IPS-11a (cell line): ENCODE data around the gene PLEKHA7.
"Not testable (repeated sequence)": the region's sequence is repeated elsewhere in the genome, so short reads cannot be mapped to it uniquely, and the experiment has no call there.

ENCODE experiments used
- H3K4me3 ChIP-seq: one replicate; pipeline ENCODE4 v1.5.1; 2013; ENCODE audit warnings: low read depth, low read length, control low read depth

The PLEKHA7 gene

DNA sequence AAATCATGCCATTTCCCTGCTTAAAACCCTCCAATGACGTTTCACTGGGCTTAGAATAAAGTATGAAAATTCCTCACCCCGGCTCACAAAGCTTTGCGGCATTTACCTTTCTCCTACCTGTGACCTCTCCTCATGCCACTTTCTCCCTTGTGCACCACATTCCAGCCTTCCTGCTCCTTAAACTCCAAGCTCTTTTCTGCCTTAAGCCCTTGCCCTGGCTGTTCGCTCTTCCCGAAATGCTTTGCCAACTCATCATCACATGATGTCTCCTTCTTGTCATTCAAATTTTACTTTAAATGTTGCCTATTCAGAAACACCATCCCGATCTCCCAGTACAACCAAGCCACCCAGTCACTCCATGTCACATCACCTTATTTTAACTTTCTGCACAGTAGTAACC is 2.0 kb downstream of the PLEKHA7 start:
- H3K4me3 ChIP-seq = no peak overlapping the region

DNA sequence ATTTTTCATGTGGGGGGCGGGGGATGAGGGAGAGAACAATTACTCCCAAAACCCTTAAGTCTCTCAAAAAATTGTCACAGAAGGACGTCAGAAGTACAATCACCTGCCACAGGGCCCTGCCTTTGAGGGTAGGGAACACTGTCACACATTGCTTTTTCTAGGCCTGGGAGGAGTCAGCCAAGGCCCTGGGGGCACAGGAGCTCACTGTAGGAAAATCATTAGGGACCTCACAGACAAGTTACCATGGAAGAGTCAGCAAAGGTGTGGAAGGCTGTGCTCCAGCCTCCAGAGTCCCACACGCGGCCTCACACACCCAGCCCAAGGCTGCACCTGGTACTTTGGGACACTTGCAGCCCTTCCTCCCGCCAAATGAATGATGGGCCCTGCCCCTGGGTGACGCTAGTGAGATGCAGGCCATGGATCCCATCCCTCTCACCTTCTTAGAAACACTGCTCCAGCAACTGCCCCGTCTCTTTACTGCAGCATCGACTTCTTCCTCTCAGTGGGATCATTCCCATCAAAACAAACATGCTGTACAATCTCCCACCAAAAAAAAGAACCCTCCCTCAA is 3.3 kb downstream of the PLEKHA7 start:
- H3K4me3 ChIP-seq = no peak overlapping the region

DNA sequence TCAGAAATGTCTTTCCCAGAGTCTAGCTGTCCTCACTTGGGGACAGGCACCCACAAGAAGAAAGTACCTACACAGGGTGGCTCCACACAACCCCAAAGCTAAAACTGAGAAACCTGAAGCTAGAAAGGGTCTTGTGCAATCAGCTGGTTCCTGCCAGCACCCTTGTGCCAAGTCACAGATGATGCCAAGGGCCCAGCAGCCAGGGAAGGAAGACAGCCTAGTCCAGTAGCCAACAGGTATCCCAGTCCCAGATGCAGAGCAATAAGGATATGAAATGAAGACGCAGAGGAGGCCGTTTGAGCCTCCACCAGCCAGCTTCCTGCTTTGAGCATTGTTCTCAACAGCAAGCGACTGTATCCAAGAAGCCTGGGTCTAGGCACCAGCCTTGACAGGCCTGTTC is 6.1 kb downstream of the PLEKHA7 start:
- H3K4me3 ChIP-seq = no peak overlapping the region

DNA sequence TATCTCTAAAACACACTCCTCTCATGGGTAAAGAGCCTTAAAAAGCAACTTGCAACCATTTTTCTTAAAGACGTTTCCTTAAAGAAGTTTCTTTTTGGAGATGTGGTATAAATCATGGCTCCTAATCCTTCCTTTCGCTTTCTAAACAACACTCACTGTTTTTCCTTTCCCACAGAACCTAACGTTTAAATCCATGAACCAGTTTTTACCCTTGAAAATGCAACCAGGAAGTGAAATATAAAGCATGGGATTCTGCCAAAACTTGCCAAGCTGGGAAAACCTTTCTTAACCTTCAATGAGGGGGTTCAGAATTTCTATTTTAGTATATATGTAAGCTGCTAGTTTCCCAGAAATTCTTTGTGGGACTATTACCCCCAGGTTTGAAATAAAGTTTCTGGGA is 8.6 kb downstream of the PLEKHA7 start:
- H3K4me3 ChIP-seq = no peak overlapping the region

- H3K4me3 ChIP-seq = no peak overlapping the region
Observed at GRCh38 chr11:17004486-17005148, 9.6 kb downstream of the PLEKHA7 start.

DNA sequence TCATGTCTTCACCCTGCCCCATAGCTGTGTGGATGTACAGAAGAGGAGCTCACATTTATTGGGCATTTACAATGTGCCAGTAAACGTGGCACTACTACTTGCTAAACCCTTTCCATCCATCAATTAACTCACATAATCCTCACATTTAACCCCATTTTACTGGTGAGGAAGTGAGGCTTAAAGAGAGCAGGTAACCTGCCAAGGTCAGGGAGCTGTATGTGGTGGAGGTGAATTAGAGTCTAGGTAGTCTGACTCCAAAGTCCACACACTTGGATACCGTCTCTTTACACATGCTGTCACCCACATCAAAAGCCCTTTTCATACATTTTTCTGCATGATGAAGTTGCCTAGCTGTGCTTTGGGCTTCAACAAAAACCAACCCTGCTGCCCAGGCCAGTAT is 10.8 kb downstream of the PLEKHA7 start:
- no peak overlapping the region for H3K4me3 ChIP-seq

DNA sequence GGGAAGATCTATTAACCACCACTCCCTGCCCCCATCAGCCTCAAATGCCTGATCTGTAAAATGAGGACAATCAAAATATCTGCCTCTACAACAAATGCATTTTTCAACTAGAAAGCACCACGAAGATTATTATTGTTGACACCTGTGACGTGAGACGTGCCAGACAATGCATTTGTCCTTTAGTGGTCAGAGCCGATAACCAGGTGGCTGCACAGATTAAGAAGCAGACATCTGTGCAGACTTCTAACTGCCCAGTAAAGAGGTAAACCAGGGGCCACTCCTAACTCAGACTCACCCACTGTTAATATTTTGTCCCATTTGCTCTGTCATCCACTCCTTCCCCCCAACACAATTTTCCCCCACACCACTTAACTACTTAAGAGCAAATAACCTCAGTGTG is 11.7 kb downstream of the PLEKHA7 start:
- no peak overlapping the region for H3K4me3 ChIP-seq

GRCh38 chr11:17001806-17002205 is 12.4 kb downstream of the PLEKHA7 start:
- H3K4me3 ChIP-seq = no peak overlapping the region

- no peak overlapping the region for H3K4me3 ChIP-seq
Observed at GRCh38 chr11:17000987-17001386, 13.2 kb downstream of the PLEKHA7 start.

DNA sequence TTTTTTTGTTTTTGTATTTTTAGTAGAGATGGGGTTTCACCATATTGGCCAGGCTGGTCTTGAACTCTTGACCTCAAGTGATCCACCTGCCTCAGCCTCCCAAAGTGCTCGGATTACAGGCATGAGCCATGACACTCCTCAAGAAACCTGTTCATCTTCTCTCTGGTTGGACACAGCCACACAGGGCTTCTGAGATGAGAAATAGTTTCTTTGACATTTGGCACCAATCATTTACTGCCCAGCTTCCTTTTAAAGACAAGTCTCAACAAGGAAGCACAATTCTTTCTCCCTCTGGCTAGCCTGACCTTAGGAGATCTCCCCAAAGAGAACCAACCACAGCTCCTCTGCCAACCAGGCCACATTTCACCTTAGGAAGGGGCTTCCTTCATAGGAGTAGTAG is 14.0 kb downstream of the PLEKHA7 start:
- not testable (repeated sequence) for H3K4me3 ChIP-seq

GRCh38 chr11:16999116-16999515 is 15.1 kb downstream of the PLEKHA7 start:
- no peak overlapping the region for H3K4me3 ChIP-seq

DNA sequence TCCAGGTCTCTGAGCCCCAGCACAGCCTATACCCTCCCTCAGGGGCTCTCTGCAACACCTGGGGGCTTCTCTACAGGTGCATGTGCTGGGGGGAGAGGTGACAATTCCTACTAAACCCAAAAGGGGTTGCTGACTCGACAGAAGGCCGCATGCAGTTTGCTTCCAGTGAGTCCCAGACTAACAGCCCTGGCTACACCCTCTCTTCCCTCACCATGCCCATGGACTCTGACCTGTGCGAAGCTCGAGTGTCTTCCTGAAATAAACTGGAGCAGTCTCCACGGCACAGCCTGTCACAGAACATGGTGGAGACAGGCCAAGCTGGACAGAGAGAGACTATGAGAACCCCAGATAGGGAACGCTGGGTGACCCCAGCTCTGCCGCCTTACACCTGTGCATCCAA is 16.6 kb downstream of the PLEKHA7 start:
- no peak overlapping the region for H3K4me3 ChIP-seq

- H3K4me3 ChIP-seq = no peak overlapping the region
Observed at GRCh38 chr11:16993495-16993894, 20.7 kb downstream of the PLEKHA7 start.

GRCh38 chr11:16992846-16993245 is 21.4 kb downstream of the PLEKHA7 start:
- H3K4me3 ChIP-seq = no peak overlapping the region

DNA sequence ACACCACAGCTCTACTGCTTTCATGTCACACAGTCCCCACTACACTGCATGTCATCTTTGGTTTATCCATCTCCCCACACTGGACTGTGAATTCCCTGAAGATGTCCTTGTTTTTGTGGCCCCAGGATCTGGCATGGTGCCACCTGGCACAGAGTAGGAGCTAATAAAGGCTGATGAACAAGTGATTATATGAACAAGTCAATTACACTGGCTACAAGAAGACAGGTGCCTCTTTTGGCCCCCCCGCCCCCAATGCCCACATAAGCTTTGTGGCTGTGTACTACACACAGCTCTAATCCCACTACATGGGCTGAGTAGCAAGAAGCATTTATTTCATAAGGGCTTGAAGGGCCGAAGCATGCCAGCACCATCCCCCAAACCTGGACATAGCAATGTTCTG is 24.7 kb downstream of the PLEKHA7 start:
- H3K4me3 ChIP-seq = no peak overlapping the region

DNA sequence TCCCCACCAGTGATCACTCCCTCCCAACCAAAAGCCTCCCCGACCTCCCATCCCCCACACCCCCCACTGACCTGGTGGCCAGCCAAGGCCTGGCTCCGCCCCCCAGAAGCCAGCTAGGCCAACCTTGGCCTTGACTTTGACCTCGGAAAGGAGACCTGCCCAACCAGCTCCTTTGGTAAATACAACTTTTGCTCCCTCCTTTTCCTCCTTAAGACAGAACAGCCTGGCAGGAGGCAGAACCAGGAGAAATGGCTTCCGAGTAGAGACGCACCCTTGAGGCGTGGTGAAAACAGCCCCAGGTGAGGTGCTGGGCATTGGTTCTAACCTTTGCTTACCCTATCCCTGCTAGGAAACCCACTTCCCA is 27.0 kb downstream of the PLEKHA7 start:
- H3K4me3 ChIP-seq = no peak overlapping the region

DNA sequence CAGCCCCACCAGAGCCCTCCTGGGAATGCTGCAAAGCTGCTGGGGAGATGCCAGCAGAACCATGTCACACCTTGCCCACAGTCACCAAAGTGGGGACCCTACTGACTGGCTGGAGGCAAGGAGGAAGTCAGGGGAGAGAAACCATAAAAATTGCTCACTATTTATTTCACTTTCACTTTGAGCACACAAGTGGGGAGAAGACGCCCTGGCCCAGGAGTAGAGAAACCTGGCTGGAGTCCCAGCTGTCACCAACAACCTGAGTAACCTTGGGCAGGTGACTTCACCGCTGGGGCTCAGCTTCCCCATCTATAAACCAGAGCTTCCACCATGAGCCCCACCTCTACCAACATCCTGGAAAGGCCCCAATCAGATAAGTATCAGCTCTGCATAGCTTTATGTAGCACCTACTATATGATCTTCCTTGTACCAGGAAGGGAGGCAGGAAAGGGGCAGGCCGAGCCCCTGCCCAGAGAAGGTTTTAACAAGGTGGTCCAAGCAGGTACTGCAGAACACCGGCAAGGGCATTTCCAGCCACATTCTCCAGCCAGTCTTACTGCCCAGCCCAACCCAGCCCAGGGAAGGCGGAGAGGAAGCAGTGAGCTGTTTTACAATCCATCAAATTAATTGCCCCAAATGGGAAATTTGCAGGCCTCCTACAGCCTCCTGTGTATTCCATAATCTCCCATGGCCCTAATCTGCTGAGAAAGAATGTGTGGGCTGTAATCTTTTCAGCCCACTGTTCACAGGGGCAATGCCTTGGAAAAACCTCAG is 27.6 kb downstream of the PLEKHA7 start:
- no peak overlapping the region for H3K4me3 ChIP-seq

DNA sequence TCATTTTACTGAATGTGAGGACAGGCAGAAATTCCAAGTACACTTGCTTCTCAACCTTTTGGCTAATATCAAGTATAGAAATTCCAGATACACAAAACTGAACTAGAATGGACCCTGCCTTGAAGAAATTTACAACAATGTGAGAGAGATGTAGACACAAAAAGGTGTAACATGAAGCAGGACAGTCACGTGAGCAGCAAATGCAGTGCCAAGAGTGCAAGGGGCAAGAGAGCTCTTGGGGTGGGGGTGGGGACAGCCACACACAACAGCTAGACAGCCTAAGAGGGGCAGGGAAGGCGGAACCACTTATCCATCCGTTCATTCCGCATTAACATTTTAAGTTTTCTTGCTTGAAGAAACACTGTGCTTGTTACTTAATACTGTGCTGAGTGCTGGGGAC is 28.9 kb downstream of the PLEKHA7 start:
- H3K4me3 ChIP-seq = no peak overlapping the region

DNA sequence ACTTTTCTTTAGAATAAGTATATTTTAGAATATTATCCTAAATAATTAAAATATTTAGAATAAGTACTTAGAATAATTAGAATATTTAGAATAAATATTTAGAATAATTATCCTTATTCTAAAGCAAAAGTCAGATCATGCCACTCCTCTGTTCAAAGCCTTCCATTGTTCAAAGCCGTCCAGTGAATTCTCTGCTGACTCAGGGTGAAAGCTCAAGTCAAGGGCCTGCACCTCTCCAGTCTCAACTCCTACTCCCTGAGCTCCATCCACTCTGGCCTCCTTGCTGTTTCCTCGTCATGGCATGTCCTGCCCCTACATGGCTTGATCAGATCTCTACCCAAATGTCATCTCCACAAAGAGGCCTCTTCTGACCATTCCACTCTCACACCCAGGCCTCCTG is 30.0 kb downstream of the PLEKHA7 start:
- no peak overlapping the region for H3K4me3 ChIP-seq

DNA sequence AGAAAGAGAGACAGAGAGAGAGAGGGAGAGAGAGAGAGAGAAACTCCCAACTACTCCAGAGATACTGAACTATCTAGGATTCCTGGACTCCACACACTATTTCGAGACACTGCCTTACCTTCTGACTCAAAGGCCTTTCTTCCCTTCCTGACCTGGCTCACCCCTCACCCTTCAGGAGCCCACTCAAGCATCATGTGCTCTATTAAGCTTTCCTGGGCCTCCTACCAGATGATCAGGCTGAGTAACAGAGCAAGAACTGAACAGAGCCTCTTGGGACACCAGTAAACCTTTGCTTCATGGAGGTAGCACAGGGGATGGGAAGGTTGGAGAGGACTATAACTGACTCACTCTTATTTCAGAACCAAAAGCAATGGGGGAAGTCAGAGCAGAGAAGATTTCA is 31.4 kb downstream of the PLEKHA7 start:
- no peak overlapping the region for H3K4me3 ChIP-seq

DNA sequence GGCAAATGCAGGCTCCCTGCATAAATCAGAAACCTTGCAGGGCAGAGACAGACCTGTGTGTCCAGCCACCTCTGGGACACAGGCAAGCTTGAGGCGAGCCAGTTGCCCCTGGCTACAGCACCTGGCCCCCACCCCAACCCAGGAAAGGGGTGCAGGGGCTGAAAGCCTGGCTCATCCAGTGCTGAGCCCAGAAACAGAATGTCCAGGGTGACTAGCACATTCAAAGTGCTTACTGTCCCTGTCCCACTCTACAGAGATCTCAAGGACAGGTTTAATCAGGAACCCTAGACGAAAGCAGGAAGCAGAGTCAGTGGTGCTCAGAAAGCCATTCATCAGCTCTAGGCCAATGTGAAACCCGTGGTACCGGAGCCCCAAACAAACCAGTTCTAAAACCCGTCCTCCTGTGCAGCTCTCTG is 31.9 kb downstream of the PLEKHA7 start:
- H3K4me3 ChIP-seq = no peak overlapping the region

DNA sequence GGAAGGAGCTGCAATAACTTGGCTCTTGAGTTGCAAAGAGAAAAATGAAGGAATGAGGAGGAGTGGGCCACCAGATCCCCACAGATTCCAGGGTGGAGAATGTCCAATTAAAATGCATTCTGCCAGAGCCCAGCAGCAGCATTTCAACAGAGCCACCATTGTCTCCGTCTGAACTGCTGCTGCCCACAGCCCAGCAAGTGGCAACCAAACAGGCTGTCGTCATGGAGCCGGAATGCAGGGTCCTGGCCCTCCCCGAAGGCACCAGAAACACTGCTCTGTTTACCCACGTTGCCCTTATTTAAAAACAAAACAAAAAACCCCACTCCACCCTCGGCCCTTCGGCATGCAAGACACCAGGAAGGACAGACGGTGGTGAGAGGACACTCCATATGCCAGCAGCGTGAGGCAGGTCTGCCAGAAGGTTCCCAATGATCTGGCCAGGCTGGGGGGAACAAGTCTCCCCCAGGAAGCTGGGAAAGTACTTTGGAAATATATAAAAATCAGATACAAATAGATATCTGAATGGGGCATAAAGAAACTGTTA is 32.5 kb downstream of the PLEKHA7 start:
- no peak overlapping the region for H3K4me3 ChIP-seq
